Neutrophil (primary cell): Measurements from ENCODE around the gene PDXP.

Experiments
- H3K27ac ChIP-seq: fragments of 200-600 bp; sonication (generic); 2 replicates; pipeline ENCODE4 v1.5.1; 2016; ENCODE audit warnings: mild to moderate bottlenecking, moderate library complexity
- H3K27me3 ChIP-seq: fragments of 200-600 bp; sonication (generic); 2 replicates; pipeline ENCODE4 v1.6.0; 2016; ENCODE audit warnings: mild to moderate bottlenecking
- H3K36me3 ChIP-seq: fragments of 200-600 bp; sonication (generic); 2 replicates; pipeline ENCODE4 v1.5.1; 2017
- H3K4me1 ChIP-seq, 2 experiments: fragments of 200-600 bp in 1 of 2; sonication (generic) in 1 of 2; 1 replicate in 1 of 2; 2 replicates in 1 of 2; pipeline versions ENCODE4 v1.5.1 to v1.6.1; 2013 to 2016; ENCODE audit warnings: low read depth in 1 of 2, low read length in 1 of 2, mild to moderate bottlenecking in 1 of 2, moderate library complexity in 1 of 2; ENCODE audit not compliant: control insufficient read depth in 1 of 2, insufficient read depth in 1 of 2
- H3K4me3 ChIP-seq, 2 experiments: fragments of 200-600 bp in 1 of 2; sonication (generic) in 1 of 2; 1 replicate in 1 of 2; 2 replicates in 1 of 2; pipeline ENCODE4 v1.5.1; 2013 to 2016; ENCODE audit warnings: low read depth in 1 of 2, low read length in 1 of 2, mild to moderate bottlenecking in 1 of 2, moderate library complexity in 1 of 2
- H3K9me3 ChIP-seq: fragments of 200-600 bp; sonication (generic); 2 replicates; pipeline ENCODE4 v1.5.1; 2016
- TF ChIP-seq, protein P1 (sequence below): fragments of 200-600 bp; sonication (generic); IDR thresholded peaks from 2 replicates; pipeline ENCODE4 v1.5.1; 2016; ENCODE audit warnings: antibody characterized with exemption

PDXP gene

DNA sequence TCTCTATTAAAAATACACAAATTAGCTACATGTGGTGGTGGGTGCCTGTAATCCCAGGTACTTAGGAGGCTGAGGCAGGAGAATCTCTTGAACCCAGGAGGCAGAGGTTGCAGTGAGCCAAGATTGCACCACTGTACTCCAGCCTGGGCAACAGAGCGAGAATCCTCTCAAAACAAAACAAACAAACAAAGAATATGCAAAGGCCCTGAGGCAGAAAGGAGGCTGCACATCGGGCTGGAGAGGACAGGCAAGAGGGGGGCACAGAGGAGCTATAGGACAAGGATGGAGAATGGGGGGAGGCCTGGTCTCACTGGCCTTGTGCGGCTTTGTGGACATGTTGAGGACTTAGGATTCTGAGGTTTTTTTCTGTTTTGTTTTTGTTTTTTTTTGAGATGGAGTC is 46.7 kb downstream of the PDXP start:
- Histone ChIP-seq H3K9me3 (no peaks in the 10 kb centered on the region), H3K36me3 (peaks cover 6% of the 10 kb centered on the region), H3K4me1 (peaks cover 29 to 30% of the 10 kb centered on the region in 2 experiments), H3K27ac (no peak overlapping the region), H3K4me3 (no peak overlapping the region), H3K27me3 (no peaks in the 10 kb centered on the region)
- TF ChIP-seq, protein P1, sequence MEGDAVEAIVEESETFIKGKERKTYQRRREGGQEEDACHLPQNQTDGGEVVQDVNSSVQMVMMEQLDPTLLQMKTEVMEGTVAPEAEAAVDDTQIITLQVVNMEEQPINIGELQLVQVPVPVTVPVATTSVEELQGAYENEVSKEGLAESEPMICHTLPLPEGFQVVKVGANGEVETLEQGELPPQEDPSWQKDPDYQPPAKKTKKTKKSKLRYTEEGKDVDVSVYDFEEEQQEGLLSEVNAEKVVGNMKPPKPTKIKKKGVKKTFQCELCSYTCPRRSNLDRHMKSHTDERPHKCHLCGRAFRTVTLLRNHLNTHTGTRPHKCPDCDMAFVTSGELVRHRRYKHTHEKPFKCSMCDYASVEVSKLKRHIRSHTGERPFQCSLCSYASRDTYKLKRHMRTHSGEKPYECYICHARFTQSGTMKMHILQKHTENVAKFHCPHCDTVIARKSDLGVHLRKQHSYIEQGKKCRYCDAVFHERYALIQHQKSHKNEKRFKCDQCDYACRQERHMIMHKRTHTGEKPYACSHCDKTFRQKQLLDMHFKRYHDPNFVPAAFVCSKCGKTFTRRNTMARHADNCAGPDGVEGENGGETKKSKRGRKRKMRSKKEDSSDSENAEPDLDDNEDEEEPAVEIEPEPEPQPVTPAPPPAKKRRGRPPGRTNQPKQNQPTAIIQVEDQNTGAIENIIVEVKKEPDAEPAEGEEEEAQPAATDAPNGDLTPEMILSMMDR, result no peak

- no peaks in the 10 kb centered on the region for H3K9me3 ChIP-seq
- no peaks in the 10 kb centered on the region for H3K27me3 ChIP-seq
- H3K4me1 ChIP-seq, result peaks cover 10 to 16% of the 10 kb centered on the region in 2 experiments
- peaks cover 5% of the 10 kb centered on the region for H3K36me3 ChIP-seq
- H3K4me3 ChIP-seq, result peak overlapping the region in 1 of 2 experiments; percentile 23
- peak overlapping the region; percentile 56 for H3K27ac ChIP-seq
- TF ChIP-seq, protein P1, result no peak
These were observed 50.3 kb downstream of the PDXP start for GRCh38 chr22:37708580-37709444.

GRCh38 chr22:37709445-37709765 is 50.9 kb downstream of the PDXP start:
- H3K4me3 ChIP-seq, result no peak overlapping the region
- no peaks in the 10 kb centered on the region for H3K27me3 ChIP-seq
- no peaks in the 10 kb centered on the region for H3K9me3 ChIP-seq
- H3K36me3 ChIP-seq, result peaks cover 3% of the 10 kb centered on the region
- TF ChIP-seq, protein P1, result no peak
- peaks cover 10 to 15% of the 10 kb centered on the region in 2 experiments for H3K4me1 ChIP-seq
- H3K27ac ChIP-seq, result no peak overlapping the region

- TF ChIP-seq, protein P1, result no peak
- H3K4me3 ChIP-seq, result no peak overlapping the region
- H3K4me1 ChIP-seq, result peaks cover 9 to 10% of the 10 kb centered on the region in 2 experiments
These were observed 52.2 kb downstream of the PDXP start for GRCh38 chr22:37710675-37711074.

GRCh38 chr22:37711490-37711889 is 53.0 kb downstream of the PDXP start:
- Histone ChIP-seq H3K4me3 (no peak overlapping the region), H3K4me1 (peaks cover 9 to 10% of the 10 kb centered on the region in 2 experiments), H3K36me3 (peaks cover 13% of the 10 kb centered on the region)

More at GRCh38 chr22:37710675-37711074, 52.2 kb downstream of the PDXP start:
- peaks cover 5% of the 10 kb centered on the region for H3K36me3 ChIP-seq
- H3K9me3 ChIP-seq, result no peaks in the 10 kb centered on the region
- H3K27ac ChIP-seq, result no peak overlapping the region
- no peaks in the 10 kb centered on the region for H3K27me3 ChIP-seq

More at GRCh38 chr22:37711490-37711889, 53.0 kb downstream of the PDXP start:
- TF ChIP-seq, protein P1, result no peak
- no peak overlapping the region for H3K27ac ChIP-seq
- H3K27me3 ChIP-seq, result no peaks in the 10 kb centered on the region
- no peaks in the 10 kb centered on the region for H3K9me3 ChIP-seq
